Endothelial cell of umbilical vein (primary cell): Measurements from ENCODE around the gene MN1. TPM values are rescaled to one million over a fixed set of nuclear protein-coding genes. Genes with fewer than 3 reads are reported as not detected.

Experiments used
- BruUV-seq: library from RNA; stranded (reverse); fragments of 400-500 nt; replicated peaks from 2 replicates; lab custom pipeline; 2021; lab: Mats Ljungman, UMichigan
- CTCF ChIA-PET: fragments of 300-600, 350-600 bp; sonication (Branson Sonifier 250); formaldehyde crosslinking; loops from one replicate; lab custom pipeline; 2021; ENCODE audit warnings: antibody characterized with exemption, inconsistent platforms; lab: Charles Lee
- POLR2A ChIA-PET: fragments of 300-600, 350-600 bp; sonication (Branson Sonifier 250); formaldehyde crosslinking; loops from one replicate; lab custom pipeline; 2021; ENCODE audit warnings: antibody characterized with exemption, inconsistent platforms; lab: Charles Lee
- DNase-seq: peaks from one replicate; pipeline ENCODE4 v3.0.0-alpha.2; 2011; ENCODE audit warnings: low read depth, low spot score
- FAIRE-seq: peaks from 2 replicates; lab custom pipeline; 2011; peaks lifted over from hg19 to GRCh38; lab: Jason Lieb, UNC
- H2AFZ ChIP-seq: 2 replicates; pipeline ENCODE4 v1.6.0; 2012; ENCODE audit warnings: low read depth, low read length, control low read depth, inconsistent platforms
- H3K27ac ChIP-seq: 2 replicates; pipeline ENCODE4 v1.5.1; 2011; ENCODE audit warnings: low read depth, mild to moderate bottlenecking, control low read depth, low read length, moderate library complexity; ENCODE audit not compliant: insufficient read depth
- H3K27me3 ChIP-seq, 2 experiments: 2 replicates each; pipeline versions ENCODE4 v1.6.0 to v1.6.1; 2011; ENCODE audit warnings: low read length in 2 of 2, mixed read lengths in 1 of 2; ENCODE audit not compliant: control insufficient read depth in 2 of 2, insufficient read depth in 2 of 2
- H3K36me3 ChIP-seq, 2 experiments: 2 replicates in 1 of 2; 3 replicates in 1 of 2; pipeline ENCODE4 v1.5.1; 2011; ENCODE audit warnings: low read length in 2 of 2, mild to moderate bottlenecking in 1 of 2, moderate library complexity in 1 of 2; ENCODE audit not compliant: control insufficient read depth in 2 of 2, insufficient read depth in 2 of 2; ENCODE audit errors: extremely low read depth in 1 of 2
- H3K4me1 ChIP-seq: 3 replicates; pipeline ENCODE4 v1.5.1; 2011; ENCODE audit warnings: mild to moderate bottlenecking, low read length; ENCODE audit not compliant: control insufficient read depth, insufficient read depth; ENCODE audit errors: extremely low read depth
- H3K4me2 ChIP-seq: 2 replicates; pipeline ENCODE4 v1.6.1; 2011; ENCODE audit warnings: low read length, control low read depth, mixed read lengths; ENCODE audit not compliant: insufficient read depth
- H3K4me3 ChIP-seq, 3 experiments: fragments of 200-600 bp in 1 of 3; sonication (generic), shearing (Covaris generic) in 1 of 3; replicated peaks in 1 of 3; 2 replicates each; pipeline ENCODE4 v1.5.1; 2011 to 2016; ENCODE audit warnings: control low read depth in 3 of 3, low read length in 3 of 3, mild to moderate bottlenecking in 2 of 3, inconsistent platforms in 1 of 3, low read depth in 1 of 3, moderate library complexity in 1 of 3; ENCODE audit not compliant: insufficient read depth in 1 of 3
- H3K79me2 ChIP-seq: 2 replicates; pipeline ENCODE4 v1.6.0; 2012; ENCODE audit warnings: low read length, inconsistent platforms; ENCODE audit not compliant: control insufficient read depth, insufficient read depth
- H3K9ac ChIP-seq: replicated peaks from 2 replicates; pipeline ENCODE3; 2011; ENCODE audit warnings: low read length, control low read depth; ENCODE audit not compliant: insufficient read depth; ENCODE audit errors: extremely low read depth
- H3K9me1 ChIP-seq: replicated peaks from 3 replicates; pipeline ENCODE4 v1.6.0; 2011; ENCODE audit warnings: mild to moderate bottlenecking, low read length; ENCODE audit not compliant: control insufficient read depth, insufficient read depth; ENCODE audit errors: extremely low read depth
- H3K9me3 ChIP-seq: replicated peaks from 2 replicates; pipeline ENCODE4 v1.5.1; 2012; ENCODE audit warnings: low read length, inconsistent platforms; ENCODE audit not compliant: control insufficient read depth, insufficient read depth
- H4K20me1 ChIP-seq: replicated peaks from 2 replicates; pipeline ENCODE3; 2011; ENCODE audit warnings: mild to moderate bottlenecking, low read length; ENCODE audit not compliant: control insufficient read depth, insufficient read depth; ENCODE audit errors: extremely low read depth
- EZH2 ChIP-seq: IDR thresholded peaks from 2 replicates; pipeline ENCODE4 v1.6.1; 2012; ENCODE audit warnings: borderline replicate concordance, low read depth, mild to moderate bottlenecking, moderate library complexity, low read length, inconsistent platforms; ENCODE audit not compliant: severe bottlenecking
- GATA2 ChIP-seq: IDR thresholded peaks from 2 replicates; pipeline ENCODE4 v1.7.0; 2011; ENCODE audit warnings: low read depth, mild to moderate bottlenecking, moderate library complexity, mixed read lengths, low read length; ENCODE audit not compliant: insufficient read length, insufficient read depth
- MYC ChIP-seq: IDR thresholded peaks from one replicate; pipeline ENCODE4 v1.6.1; 2011; ENCODE audit warnings: mild to moderate bottlenecking, low read depth, low read length
- POLR2A ChIP-seq: IDR thresholded peaks from 2 replicates; pipeline ENCODE4 v1.6.1; 2012; ENCODE audit warnings: low read depth, mild to moderate bottlenecking, control low read depth, low read length
- POLR2AphosphoS5 ChIP-seq: IDR thresholded peaks from 2 replicates; pipeline ENCODE4 v1.6.1; 2012; ENCODE audit warnings: low read depth, mild to moderate bottlenecking, control low read depth, low read length, moderate library complexity; ENCODE audit not compliant: insufficient read depth
- dilution Hi-C: fragments of 300-500 bp; cut with MboI; formaldehyde crosslinking; loops from one replicate; pipeline ENCODE4 v1.15.0; 2019; ENCODE audit warnings: low sequenced_read_pairs; ENCODE audit not compliant: extremely low pct_ligation_motif_present
- intact Hi-C: fragments of 100-400 bp; cut with micrococcal nuclease; formaldehyde crosslinking; loops from one replicate; pipeline ENCODE4 v1.10.0; 2022
- polyA plus RNA-seq, 4 experiments: library from polyadenylated mRNA; depleted of rRNA in 3 of 4; stranded (reverse) in 3 of 4; unstranded in 1 of 4; fragments of >200 nt; gene quantifications; 2 replicates each; pipeline versions ENCODE4 v1.2.1 to v1.2.3, GENCODE V29; 2011 to 2012; ENCODE audit warnings: missing spikeins in 1 of 4
- total RNA-seq: library from RNA; stranded (reverse); gene quantifications from 2 replicates; pipeline ENCODE4 v1.2.3, GENCODE V29; 2021

Gene MN1
- total and polyA plus RNA-seq, 2 donors (not counting 3 experiments of a cell fraction or from before 2014, with no cell fraction given): 3.8 to 5.2 TPM

GRCh38 chr22:27772081-27772983 lies 29.2 kb downstream of the MN1 start:
- Histone ChIP-seq H3K9me3 (no peaks in the 10 kb centered on the region), H3K4me3 (no peak overlapping the region), H3K9me1 (no peaks in the 10 kb centered on the region), H3K4me2 (no peak overlapping the region), H3K9ac (no peak overlapping the region), H2AFZ (no peak overlapping the region), H3K4me1 (no peaks in the 10 kb centered on the region), H3K36me3 (no peaks in the 10 kb centered on the region), H3K79me2 (no peaks in the 10 kb centered on the region), H3K27ac (no peak overlapping the region), H3K27me3 (no peaks in the 10 kb centered on the region), H4K20me1 (no peaks in the 10 kb centered on the region)
- no peak for TF ChIP-seq MYC
- TF ChIP-seq POLR2AphosphoS5: no peak
- TF ChIP-seq GATA2: no peak
- no peak for TF ChIP-seq EZH2
- ChIA-PET POLR2A (no interaction called here), CTCF (interaction anchor here (1.1 kb wide), 1 partner anchor 33 kb away, joined by 3 read pairs; no protein-coding TSS in a partner anchor)
- FAIRE-seq: no peak
- dilution Hi-C loops (no loop called here), intact Hi-C loops (no loop called here)
- no peak for DNase-seq
- no TSS peak for BruUV-seq

- CTCF ChIA-PET: interaction anchor here (0.6 kb wide), 1 partner anchor 605 kb away, joined by 3 read pairs; no protein-coding TSS in a partner anchor
- FAIRE-seq (no peak), DNase-seq (no peak)
- Histone ChIP-seq H3K27ac (no peak overlapping the region), H3K4me2 (no peak overlapping the region), H4K20me1 (no peaks in the 10 kb centered on the region), H3K4me1 (no peaks in the 10 kb centered on the region), H3K27me3 (no peaks in the 10 kb centered on the region), H3K9me3 (no peaks in the 10 kb centered on the region), H3K4me3 (no peak overlapping the region), H2AFZ (no peak overlapping the region), H3K9ac (no peak overlapping the region), H3K79me2 (no peaks in the 10 kb centered on the region), H3K9me1 (no peaks in the 10 kb centered on the region), H3K36me3 (no peaks in the 10 kb centered on the region)
- intact Hi-C loops: no loop called here
- TF ChIP-seq POLR2AphosphoS5: no peak
- TF ChIP-seq POLR2A: no peak
- TF ChIP-seq MYC: no peak
- dilution Hi-C loops: no loop called here
- no TSS peak for BruUV-seq
- POLR2A ChIA-PET: no interaction called here
Observed at GRCh38 chr22:27771637-27772036, 29.9 kb downstream of the MN1 start.
